ENCODE data around the gene LCORL.

The LCORL gene

DNA sequence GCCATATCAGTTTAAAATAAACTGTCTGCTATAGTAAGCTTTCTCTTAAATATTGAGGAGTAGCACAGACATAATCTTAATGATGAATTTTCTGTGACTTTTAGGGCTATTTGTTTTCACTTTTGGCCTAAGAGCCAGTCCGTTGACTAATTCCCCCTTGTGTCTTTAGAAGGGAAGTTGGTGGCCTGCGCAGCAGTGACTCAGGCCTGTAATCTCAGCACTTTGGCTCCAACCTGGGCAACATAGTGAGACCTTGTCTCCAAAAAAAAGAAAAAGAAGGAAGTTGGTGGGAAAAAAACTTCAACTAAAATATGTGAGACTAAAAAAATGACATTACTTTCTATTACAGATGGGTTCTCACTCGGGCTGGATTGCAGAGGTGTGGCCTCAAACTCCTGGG is 207.4 kb downstream of the LCORL start:
- TF ChIP-seq POLR2A (IDR thresholded peaks at IDR 0.05; ENCODE audit: low read depth, low read length): no peak
- peak; percentile 65 for FAIRE-seq
- DNase-seq (ENCODE audit: insufficient read length, low spot score): no peak

DNA sequence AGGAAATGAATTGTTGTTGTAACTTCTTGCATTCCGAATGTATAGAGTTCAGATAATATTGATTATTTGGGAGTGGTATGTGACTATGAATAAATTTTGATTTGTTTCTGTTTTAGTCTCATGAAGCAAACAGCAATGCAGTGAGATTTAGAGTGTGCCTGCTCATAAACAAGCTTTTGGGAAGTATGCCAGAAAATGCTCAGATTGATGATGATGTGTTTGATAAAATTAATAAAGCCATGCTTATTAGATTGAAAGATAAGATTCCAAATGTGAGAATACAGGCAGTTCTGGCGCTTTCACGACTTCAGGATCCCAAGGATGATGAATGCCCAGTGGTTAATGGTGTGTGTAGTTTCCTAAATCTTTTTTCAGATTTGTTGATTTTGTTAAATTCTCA is 208.8 kb downstream of the LCORL start:
- DNase-seq (ENCODE audit: insufficient read length, low spot score) (no peak), FAIRE-seq (no peak)
- TF ChIP-seq POLR2A (IDR thresholded peaks at IDR 0.05; ENCODE audit: low read depth, low read length): no peak

DNA sequence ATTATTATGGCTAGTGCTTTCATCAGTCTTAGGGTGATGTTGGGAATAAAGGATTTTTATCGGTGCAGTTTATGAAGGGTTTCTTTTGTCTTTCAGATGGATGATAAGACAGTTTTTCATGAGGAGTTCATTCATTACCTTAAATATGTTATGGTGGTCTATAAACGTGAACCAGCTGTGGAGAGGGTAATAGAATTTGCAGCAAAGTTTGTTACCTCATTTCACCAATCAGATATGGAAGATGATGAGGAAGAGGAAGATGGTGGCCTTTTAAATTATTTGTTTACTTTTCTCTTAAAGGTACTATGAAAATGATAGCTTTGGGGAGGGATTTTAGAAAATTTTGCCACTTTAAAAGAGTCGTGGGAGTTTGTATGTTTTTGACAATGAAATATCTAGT is 209.4 kb downstream of the LCORL start:
- no peak for TF ChIP-seq POLR2A (IDR thresholded peaks at IDR 0.05; ENCODE audit: low read depth, low read length)
- no peak for DNase-seq (ENCODE audit: insufficient read length, low spot score)
- FAIRE-seq: no peak

DNA sequence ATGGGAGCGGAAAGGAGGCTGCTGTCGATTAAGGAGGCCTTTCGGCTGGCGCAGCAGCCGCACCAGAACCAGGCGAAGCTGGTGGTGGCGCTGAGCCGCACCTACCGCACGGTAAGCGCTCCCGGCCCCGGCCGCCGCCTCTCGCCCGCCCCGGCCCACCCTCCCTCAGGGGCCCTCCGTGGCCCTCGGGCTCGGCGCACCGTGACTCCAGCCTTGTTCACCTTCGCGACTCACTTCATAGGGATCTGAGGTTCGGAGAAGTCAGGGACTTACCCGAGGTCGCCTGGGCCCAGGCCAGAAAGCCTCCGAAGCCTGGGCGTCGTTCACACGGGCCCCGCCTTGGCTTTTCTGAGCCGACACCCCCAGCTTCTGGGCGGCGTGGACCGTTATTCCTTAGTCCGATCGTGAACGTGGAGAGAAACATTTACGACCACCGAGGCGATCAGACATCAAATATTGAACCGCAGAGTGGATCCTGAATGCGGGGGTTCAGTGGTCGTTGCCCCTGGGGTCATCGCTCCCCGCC is 210.4 kb downstream of the LCORL start:
- FAIRE-seq (no peak), DNase-seq (ENCODE audit: insufficient read length, low spot score) (no peak)
- no peak for TF ChIP-seq POLR2A (IDR thresholded peaks at IDR 0.05; ENCODE audit: low read depth, low read length)

DNA sequence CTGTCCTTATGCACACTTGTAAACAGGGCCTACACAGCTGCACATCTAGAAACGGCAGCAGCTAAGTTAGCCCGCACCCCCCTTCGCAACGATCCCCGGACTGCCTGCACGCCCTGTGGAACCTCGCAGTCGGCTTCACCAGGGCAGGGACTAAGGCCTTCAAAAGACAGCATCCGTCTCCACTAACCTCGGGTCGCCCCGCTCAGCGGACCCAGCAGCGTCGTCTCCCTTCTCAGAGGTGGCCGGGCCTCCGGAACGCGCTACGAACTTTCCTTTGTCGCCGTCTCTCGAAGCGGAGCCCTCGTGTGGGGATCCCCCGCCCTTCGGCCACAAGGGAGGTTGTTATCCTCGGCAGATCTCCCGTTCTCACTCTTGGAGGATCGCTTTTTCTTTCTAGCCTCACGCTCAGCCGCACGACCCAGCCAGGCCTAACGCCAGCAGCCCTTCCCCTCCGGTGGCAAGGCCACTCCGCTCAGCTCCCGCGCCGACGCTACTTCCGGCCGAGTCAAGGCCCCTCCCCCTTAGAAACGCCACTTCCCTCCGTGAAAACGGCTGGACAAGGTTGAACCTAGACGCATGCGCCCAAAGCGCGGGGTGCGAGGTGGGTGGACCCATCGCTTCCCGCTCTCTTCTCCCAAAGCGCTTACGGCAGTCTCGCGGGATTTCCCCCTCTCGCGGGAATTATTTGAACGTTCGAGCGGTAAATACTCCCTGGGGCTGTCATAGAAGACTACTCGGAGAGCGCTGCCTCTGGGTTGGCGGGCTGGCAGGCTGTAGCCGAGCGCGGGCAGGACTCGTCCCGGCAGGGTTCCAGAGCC is 211.1 kb downstream of the LCORL start, which contains the start of the genes DCAF16 and NCAPG:
DCAF16 (minus strand) TSS at position 498 of the 818 bp plus-strand sequence. CDS start 6,616 bp downstream, outside the sequence.
NCAPG (plus strand) TSS at position 720 of the 818 bp plus-strand sequence. CDS start 99 bp downstream, outside the sequence.
- peak; percentile 98 for TF ChIP-seq POLR2A (IDR thresholded peaks at IDR 0.05; ENCODE audit: low read depth, low read length)
- FAIRE-seq: peak; percentile 97
- DNase-seq (ENCODE audit: insufficient read length, low spot score): peak; percentile 59

DNA sequence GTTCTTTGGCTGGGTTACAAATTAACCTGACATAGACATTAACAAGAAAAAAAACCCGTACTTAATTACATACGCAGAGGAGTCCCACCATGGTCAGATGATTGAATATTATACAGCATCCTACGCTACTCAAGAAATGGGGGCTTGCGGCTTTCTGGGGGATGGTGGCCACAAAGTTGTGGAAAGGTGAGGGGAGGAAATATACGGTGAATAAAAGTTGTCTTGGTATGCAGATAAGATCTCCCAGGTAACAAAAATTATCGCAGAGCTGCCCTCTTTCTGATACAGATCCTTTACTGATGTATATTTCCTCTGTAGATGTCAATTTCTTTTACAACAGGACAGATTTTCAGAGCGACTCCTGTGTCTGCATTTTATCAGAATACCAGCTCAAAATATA is 211.9 kb downstream of the LCORL start:
- no peak for FAIRE-seq
- no peak for DNase-seq (ENCODE audit: insufficient read length, low spot score)
- no peak for TF ChIP-seq POLR2A (IDR thresholded peaks at IDR 0.05; ENCODE audit: low read depth, low read length)

DNA sequence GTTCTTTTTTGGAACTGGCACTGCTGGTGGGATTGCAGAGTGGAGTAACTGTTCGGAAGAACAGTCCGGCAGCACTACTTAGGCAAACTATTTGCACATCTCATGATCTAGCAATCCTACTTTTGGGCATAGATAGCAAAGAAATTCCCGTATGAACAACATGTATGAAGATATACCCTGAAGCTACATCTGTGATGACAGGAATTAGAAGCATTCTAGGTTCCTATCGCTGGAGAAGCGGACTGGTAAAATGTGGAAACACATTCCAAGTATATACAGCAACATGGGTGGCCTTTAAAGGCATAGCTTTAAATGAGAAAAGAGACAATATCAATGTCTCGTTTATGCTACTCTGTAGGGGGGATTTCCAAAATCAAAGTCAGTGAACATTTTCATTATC is 214.1 kb downstream of the LCORL start:
- DNase-seq (ENCODE audit: insufficient read length, low spot score): no peak
- no peak for TF ChIP-seq POLR2A (IDR thresholded peaks at IDR 0.05; ENCODE audit: low read depth, low read length)
- no peak for FAIRE-seq

DNA sequence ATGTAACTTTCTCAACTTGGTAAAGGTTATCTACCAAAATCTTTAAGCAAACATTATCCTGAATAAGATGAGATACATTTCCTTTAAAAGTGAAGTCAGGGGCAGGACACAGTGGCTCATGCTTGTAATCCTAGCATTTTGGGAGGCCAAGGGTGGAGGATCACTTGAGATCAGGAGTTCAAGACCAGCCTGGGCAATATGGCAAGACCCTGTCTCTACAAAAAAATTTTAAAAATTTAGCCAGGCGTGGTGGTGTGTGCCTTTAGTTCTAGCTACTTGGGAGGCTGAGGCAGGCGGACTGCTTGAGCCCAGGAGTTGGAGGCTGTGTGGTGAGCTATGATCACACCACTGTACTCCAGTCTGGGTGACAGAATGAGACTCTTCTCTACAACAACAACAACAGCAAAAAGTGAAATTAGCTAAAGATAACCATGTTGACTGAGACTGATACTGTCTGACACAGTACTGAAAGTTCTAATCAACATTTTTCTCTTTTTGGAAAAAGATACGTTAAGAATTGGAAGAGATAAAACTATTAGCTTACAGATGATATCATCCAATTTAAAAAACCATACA is 215.9 kb downstream of the LCORL start:
- no peak for TF ChIP-seq POLR2A (IDR thresholded peaks at IDR 0.05; ENCODE audit: low read depth, low read length)
- FAIRE-seq (no peak), DNase-seq (ENCODE audit: insufficient read length, low spot score) (no peak)

DNA sequence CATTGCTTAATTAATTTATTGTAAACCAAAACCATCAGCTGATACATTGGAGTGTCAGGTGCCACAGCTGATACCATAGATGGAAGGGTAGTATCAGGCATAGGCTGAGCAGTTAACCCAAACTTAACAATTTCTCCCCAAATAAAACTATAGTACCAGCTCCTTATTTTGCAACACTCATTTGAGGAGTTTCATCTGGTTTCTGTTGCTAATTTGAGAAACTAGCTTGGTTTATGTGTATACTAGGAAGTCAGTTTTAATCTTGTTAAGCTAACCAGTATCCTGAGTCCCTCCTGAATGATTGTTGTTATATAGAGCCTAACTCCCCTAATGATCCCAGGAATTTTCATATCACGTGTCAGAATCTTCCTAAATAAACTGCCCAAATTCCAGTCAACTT is 223.7 kb downstream of the LCORL start:
- DNase-seq (ENCODE audit: insufficient read length, low spot score) (no peak), FAIRE-seq (no peak)
- no peak for TF ChIP-seq POLR2A (IDR thresholded peaks at IDR 0.05; ENCODE audit: low read depth, low read length)

DNA sequence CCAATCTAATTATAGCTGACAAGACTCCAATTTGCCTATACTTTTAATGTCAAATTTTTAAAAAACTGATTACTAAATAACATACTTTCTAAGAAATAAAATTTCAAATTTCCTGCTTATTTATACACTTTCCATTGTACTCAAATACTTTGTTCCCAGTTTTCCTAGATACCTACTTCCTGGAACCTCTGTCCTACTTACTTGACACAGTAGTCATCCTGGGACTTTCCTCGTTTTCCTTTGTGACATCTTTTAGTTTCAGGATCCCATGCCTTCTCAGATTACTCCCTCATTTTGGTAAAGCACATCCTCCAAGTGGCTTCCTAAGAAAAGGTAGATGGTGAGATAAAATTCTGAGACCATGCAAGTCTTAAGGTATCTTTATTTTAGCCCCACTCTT is 226.8 kb downstream of the LCORL start:
- no peak for DNase-seq (ENCODE audit: insufficient read length, low spot score)
- TF ChIP-seq POLR2A (IDR thresholded peaks at IDR 0.05; ENCODE audit: low read depth, low read length): no peak
- no peak for FAIRE-seq
